Measurements from ENCODE around the gene TSPAN32.

TSPAN32 gene

DNA sequence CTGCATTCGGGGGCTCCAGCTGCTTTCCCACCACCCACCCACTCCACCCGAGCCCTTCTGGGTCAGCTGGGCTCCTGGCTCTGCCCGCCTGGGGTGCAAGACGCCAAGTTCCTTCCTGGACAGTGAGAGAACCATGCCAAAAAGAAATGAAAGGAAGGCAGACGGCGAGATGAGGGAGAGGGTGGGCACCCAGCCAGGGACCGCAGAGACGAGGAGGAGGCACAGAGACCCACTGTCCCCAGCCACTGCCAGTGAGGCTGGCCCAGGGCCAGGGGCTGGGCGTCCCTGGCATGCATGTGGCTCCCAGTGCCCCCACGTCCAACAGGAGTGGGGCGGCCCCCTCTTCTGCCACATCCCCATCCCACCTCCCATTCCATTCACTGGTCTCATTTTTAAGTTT, 64.5 kb downstream of the TSPAN32 start:
- DNase-seq (ENCODE audit: low spot score): no peak

DNA sequence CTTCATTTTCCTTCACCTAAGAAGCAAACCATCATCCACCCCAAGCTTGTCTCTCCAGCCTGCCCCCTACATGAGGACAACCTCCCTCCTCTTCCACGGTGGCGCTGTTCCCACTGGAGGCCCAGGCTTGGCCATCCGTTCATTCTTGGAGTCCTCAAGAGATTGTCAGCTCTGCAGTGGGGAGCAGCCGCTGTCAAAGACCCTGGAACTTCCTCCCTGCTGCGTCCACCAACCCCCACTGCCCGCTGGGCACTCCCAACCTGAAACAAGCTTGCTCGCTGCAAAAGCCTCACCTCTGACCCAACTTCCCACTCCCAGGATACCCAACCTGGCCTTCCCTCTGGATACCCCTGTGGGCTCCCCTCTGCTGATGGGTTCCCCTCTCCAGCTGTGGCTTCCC, 64.9 kb downstream of the TSPAN32 start:
- no peak for DNase-seq (ENCODE audit: low spot score)

DNA sequence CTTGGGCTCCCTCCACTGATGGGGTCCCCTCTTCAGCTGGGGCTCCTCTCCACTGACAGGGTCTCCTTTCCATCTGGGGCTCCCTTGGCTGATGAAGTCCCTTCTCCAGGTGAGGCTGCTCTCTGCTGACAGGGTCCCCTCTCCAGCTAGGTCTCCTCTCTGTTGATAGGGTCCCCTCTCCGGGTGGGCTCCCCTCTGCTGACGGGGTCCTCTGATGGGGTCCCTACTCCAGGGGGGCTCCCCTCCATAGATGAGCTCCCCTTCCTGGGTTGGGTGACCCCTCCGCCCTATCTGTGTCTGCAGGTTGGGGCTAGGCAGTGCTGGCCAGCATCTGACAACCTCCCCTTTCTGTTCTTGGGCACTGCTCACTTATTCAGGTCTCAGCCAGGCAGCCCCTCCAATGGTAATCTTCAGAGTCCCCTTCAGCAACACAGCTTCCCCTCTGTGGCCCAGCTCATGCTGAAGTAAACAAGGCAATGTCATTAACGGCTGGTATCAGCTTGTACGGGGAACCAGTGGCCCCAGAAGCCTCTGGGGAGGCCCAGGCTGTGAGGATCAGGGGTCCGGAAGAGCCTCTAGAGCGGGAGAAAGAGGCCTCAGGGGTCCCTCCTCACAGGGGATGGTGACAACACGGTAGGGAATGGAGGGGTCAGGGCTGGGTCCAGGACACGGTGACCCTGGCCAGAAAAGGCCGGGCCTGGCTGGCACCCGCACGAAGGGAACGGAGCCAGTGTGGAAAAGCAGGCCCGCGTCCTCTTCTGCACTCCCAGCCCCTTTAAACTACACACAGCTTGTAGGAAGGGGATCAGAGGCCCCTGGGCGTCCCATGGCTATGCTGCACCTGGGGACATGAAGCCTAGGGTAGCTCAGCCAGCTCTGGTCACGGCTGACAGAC, 65.7 kb downstream of the TSPAN32 start:
- no peak for DNase-seq (ENCODE audit: low spot score)
